H1 (cell line): ENCODE data around the gene EIF2A. TPM values are rescaled to one million over a fixed set of nuclear protein-coding genes. Genes with fewer than 3 reads are reported as not detected.
"Not testable (repeated sequence)": the region's sequence is repeated elsewhere in the genome, so short reads cannot be mapped to it uniquely, and the experiment has no call there.

Experiments
- CTCF ChIA-PET: fragments of 300-600 bp; sonication (Branson Sonifier 250); formaldehyde crosslinking; loops from one replicate; lab custom pipeline; 2021; ENCODE audit not compliant: partially characterized antibody; lab: Charles Lee
- POLR2A ChIA-PET: fragments of 300-600 bp; sonication (Branson Sonifier 250); formaldehyde crosslinking; loops from one replicate; lab custom pipeline; 2021; ENCODE audit warnings: inconsistent platforms; ENCODE audit not compliant: partially characterized antibody; lab: Charles Lee
- DNase-seq, 2 experiments: peaks; one replicate each; pipeline versions ENCODE4 v3.0.0 to v3.0.0-alpha.2; 2010 to 2022; ENCODE audit warnings: low spot score in 2 of 2, low read depth in 1 of 2, mixed read lengths in 1 of 2
- FAIRE-seq: peaks from 2 replicates; lab custom pipeline; 2011; peaks lifted over from hg19 to GRCh38; lab: Jason Lieb, UNC
- H2AFZ ChIP-seq: 2 replicates; pipeline ENCODE4 v1.8.1; 2012; ENCODE audit warnings: low read length, inconsistent platforms
- H2AK5ac ChIP-seq: 2 replicates; pipeline ENCODE4 v1.6.1; 2013; ENCODE audit warnings: low read depth, low read length
- H2BK120ac ChIP-seq: replicated peaks from 2 replicates; pipeline ENCODE3; 2013; ENCODE audit warnings: low read depth, low read length, inconsistent platforms
- H2BK12ac ChIP-seq: 2 replicates; pipeline ENCODE4 v1.6.1; 2013; ENCODE audit warnings: low read depth, low read length
- H2BK15ac ChIP-seq: 2 replicates; pipeline ENCODE4 v1.6.1; 2013; ENCODE audit warnings: low read length
- H2BK20ac ChIP-seq: 2 replicates; pipeline ENCODE4 v1.6.1; 2013; ENCODE audit warnings: low read length
- H2BK5ac ChIP-seq: 2 replicates; pipeline ENCODE4 v1.6.1; 2013; ENCODE audit warnings: low read depth, low read length
- H3K14ac ChIP-seq: 2 replicates; pipeline ENCODE4 v1.6.1; 2013; ENCODE audit warnings: inconsistent platforms; ENCODE audit not compliant: insufficient read length
- H3K18ac ChIP-seq: 2 replicates; pipeline ENCODE4 v1.6.1; 2013; ENCODE audit warnings: low read length; ENCODE audit errors: extremely low read depth
- H3K23ac ChIP-seq: 2 replicates; pipeline ENCODE4 v1.6.1; 2013; ENCODE audit warnings: inconsistent platforms; ENCODE audit not compliant: insufficient read length
- H3K23me2 ChIP-seq: 2 replicates; pipeline ENCODE4 v1.6.1; 2013; ENCODE audit warnings: low read depth, low read length
- H3K27ac ChIP-seq: 2 replicates; pipeline ENCODE4 v1.6.1; 2011; ENCODE audit warnings: low read depth, low read length, inconsistent platforms
- H3K27me3 ChIP-seq, 4 experiments: replicated peaks in 1 of 4; 1 replicate in 1 of 4; 2 replicates in 3 of 4; pipeline versions ENCODE4 v1.6.1 to v1.8.1; 2011 to 2013; ENCODE audit warnings: low read length in 3 of 4, mild to moderate bottlenecking in 3 of 4, inconsistent platforms in 2 of 4, mixed read lengths in 2 of 4, moderate library complexity in 1 of 4; ENCODE audit not compliant: control insufficient read depth in 3 of 4, insufficient read depth in 3 of 4; ENCODE audit errors: extremely low read depth in 1 of 4
- H3K36me3 ChIP-seq, 4 experiments: 2 replicates each; pipeline versions ENCODE4 v1.6.1 to v1.8.1; 2011 to 2013; ENCODE audit warnings: mild to moderate bottlenecking in 4 of 4, low read length in 3 of 4, moderate library complexity in 2 of 4, control low read depth in 1 of 4, inconsistent platforms in 1 of 4; ENCODE audit not compliant: insufficient read depth in 4 of 4, control insufficient read depth in 2 of 4
- H3K4ac ChIP-seq: replicated peaks from 2 replicates; pipeline ENCODE3; 2013; ENCODE audit warnings: low read length, low read depth, mixed read lengths, inconsistent platforms; ENCODE audit not compliant: insufficient read length
- H3K4me1 ChIP-seq, 4 experiments: replicated peaks in 1 of 4; 1 replicate in 1 of 4; 2 replicates in 3 of 4; pipeline versions ENCODE4 v1.6.1 to v1.8.1; 2011 to 2013; ENCODE audit warnings: low read length in 3 of 4, inconsistent platforms in 2 of 4, mixed read lengths in 1 of 4; ENCODE audit not compliant: insufficient read depth in 4 of 4, control insufficient read depth in 3 of 4
- H3K4me2 ChIP-seq, 2 experiments: 2 replicates each; pipeline versions ENCODE4 v1.6.1 to v1.8.1; 2011 to 2013; ENCODE audit warnings: low read depth in 2 of 2, low read length in 2 of 2, control low read depth in 1 of 2, inconsistent platforms in 1 of 2, mild to moderate bottlenecking in 1 of 2; ENCODE audit not compliant: insufficient read depth in 1 of 2
- H3K4me3 ChIP-seq, 4 experiments: fragments of 200-600, 300-600 bp in 1 of 4; sonication (generic), shearing (Covaris generic), sonication (Bioruptor Twin) in 1 of 4; 2 replicates each; pipeline versions ENCODE4 v1.5.1 to v1.8.1; 2011 to 2016; ENCODE audit warnings: low read length in 4 of 4, low read depth in 3 of 4, control low read depth in 2 of 4, inconsistent platforms in 2 of 4, mild to moderate bottlenecking in 2 of 4, mixed read lengths in 1 of 4, moderate library complexity in 1 of 4; ENCODE audit not compliant: insufficient read depth in 2 of 4; ENCODE audit errors: extremely low read depth in 1 of 4
- H3K56ac ChIP-seq: replicated peaks from 2 replicates; pipeline ENCODE3; 2013; ENCODE audit warnings: low read depth, mild to moderate bottlenecking, mixed read lengths, low read length, inconsistent platforms; ENCODE audit not compliant: insufficient read length
- H3K79me1 ChIP-seq: 2 replicates; pipeline ENCODE4 v1.6.1; 2013; ENCODE audit warnings: low read depth, low read length, control low read depth
- H3K79me2 ChIP-seq, 2 experiments: 2 replicates each; pipeline versions ENCODE4 v1.6.1 to v1.8.1; 2012 to 2013; ENCODE audit warnings: low read length in 2 of 2, mild to moderate bottlenecking in 2 of 2, inconsistent platforms in 1 of 2; ENCODE audit not compliant: insufficient read depth in 2 of 2, control insufficient read depth in 1 of 2
- H3K9ac ChIP-seq, 4 experiments: replicated peaks in 1 of 4; 1 replicate in 1 of 4; 2 replicates in 3 of 4; pipeline versions ENCODE4 v1.6.1 to v1.8.1; 2011 to 2013; ENCODE audit warnings: low read depth in 3 of 4, low read length in 3 of 4, control low read depth in 2 of 4, mild to moderate bottlenecking in 2 of 4, moderate library complexity in 2 of 4, inconsistent platforms in 1 of 4; ENCODE audit errors: extremely low read depth in 1 of 4
- H3K9me3 ChIP-seq, 2 experiments: 2 replicates each; pipeline versions ENCODE4 v1.6.1 to v1.8.1; 2012 to 2013; ENCODE audit warnings: mild to moderate bottlenecking in 2 of 2, moderate library complexity in 2 of 2, control low read depth in 1 of 2, inconsistent platforms in 1 of 2, low read depth in 1 of 2, low read length in 1 of 2, mixed read lengths in 1 of 2; ENCODE audit not compliant: insufficient read depth in 2 of 2
- H4K20me1 ChIP-seq, 2 experiments: replicated peaks in 1 of 2; 2 replicates each; pipeline versions ENCODE3 to v1.8.1; 2011 to 2013; ENCODE audit warnings: inconsistent platforms in 2 of 2, low read length in 2 of 2, mild to moderate bottlenecking in 1 of 2; ENCODE audit not compliant: insufficient read depth in 2 of 2, control insufficient read depth in 1 of 2
- H4K5ac ChIP-seq: 2 replicates; pipeline ENCODE4 v1.6.1; 2013; ENCODE audit warnings: low read length, low read depth, mixed read lengths, inconsistent platforms; ENCODE audit not compliant: insufficient read length
- H4K8ac ChIP-seq: 2 replicates; pipeline ENCODE4 v1.8.0; 2013; ENCODE audit warnings: mild to moderate bottlenecking, moderate library complexity, low read length, inconsistent platforms; ENCODE audit not compliant: insufficient read depth; ENCODE audit errors: extremely low read depth
- H4K91ac ChIP-seq: replicated peaks from 2 replicates; pipeline ENCODE3; 2013; ENCODE audit warnings: low read length, mixed read lengths, inconsistent platforms; ENCODE audit not compliant: insufficient read length
- FOSL1 ChIP-seq: IDR thresholded peaks from 2 replicates; pipeline ENCODE4 v1.6.1; 2011; ENCODE audit warnings: mild to moderate bottlenecking, low read depth, low read length, moderate library complexity; ENCODE audit not compliant: insufficient read depth
- USF2 ChIP-seq: IDR thresholded peaks from 2 replicates; pipeline ENCODE4 v1.6.1; 2011; ENCODE audit warnings: low read length, improper control_type of control experiment
- polyA plus RNA-seq, 7 experiments: library from polyadenylated mRNA; depleted of rRNA in 3 of 7; stranded (reverse) in 5 of 7; unstranded in 2 of 7; fragments of >200 nt in 5 of 7; fragments of 200-250 nt in 2 of 7; gene quantifications; 1 replicate in 5 of 7; 2 replicates in 1 of 7; 4 replicates in 1 of 7; pipeline versions ENCODE4 v1.2.1 to v1.2.3, GENCODE V29; 2011 to 2013; ENCODE audit warnings: missing spikeins in 2 of 7, mixed read lengths in 2 of 7
- total RNA-seq: library from RNA; stranded (reverse); fragmentation: NEBNext Ultra II Directional; extraction: Animal tissue kit (Norgen Biotek cat#: 25700); gene quantifications from 2 replicates; pipeline ENCODE4 v1.2.1, GENCODE V29; 2021

Gene EIF2A
- total and polyA plus RNA-seq, 2 of the 8 experiments (the other 6 are each of a cell fraction or from before 2014, with no cell fraction given) = 59.3 to 91.6 TPM

GRCh38 chr3:150620002-150620689 is 73.6 kb downstream of the EIF2A start (continued):
- TF ChIP-seq USF2 = no peak
- TF ChIP-seq FOSL1 = no peak

- H4K8ac ChIP-seq, H2AFZ ChIP-seq, H4K20me1 ChIP-seq, FAIRE-seq, H2BK5ac ChIP-seq, H3K9me3 ChIP-seq, H2BK120ac ChIP-seq, H2BK15ac ChIP-seq, H2AK5ac ChIP-seq, H3K79me1 ChIP-seq, H3K23me2 ChIP-seq, CTCF ChIA-PET, H3K18ac ChIP-seq, H3K23ac ChIP-seq, H4K91ac ChIP-seq, H3K4me2 ChIP-seq, DNase-seq, H4K5ac ChIP-seq, H3K27me3 ChIP-seq, H2BK20ac ChIP-seq, H3K4me3 ChIP-seq, H2BK12ac ChIP-seq, H3K9ac ChIP-seq, POLR2A ChIA-PET, H3K4me1 ChIP-seq, H3K56ac ChIP-seq, H3K27ac ChIP-seq, H3K14ac ChIP-seq, H3K4ac ChIP-seq: not testable (repeated sequence)
- H3K36me3 ChIP-seq = peaks cover 0 to 41% (median 11%) of the 10 kb centered on the region in 4 experiments; a peak in 6 of 8 replicates
- peaks cover 0 to 50% of the 10 kb centered on the region in 2 experiments; a peak in 2 of 4 replicates for H3K79me2 ChIP-seq
These were observed 76.4 kb downstream of the EIF2A start for GRCh38 chr3:150622955-150623354.
